Neural crest cell (in vitro differentiated cells): ENCODE results near the gene C1QTNF9B. TPM values are rescaled to one million over a fixed set of nuclear protein-coding genes. Genes with fewer than 3 reads are reported as not detected.

Experiments
- DNase-seq: peaks from one replicate; pipeline ENCODE4 v3.0.0; 2021; ENCODE audit warnings: low read depth, mixed read lengths, low spot score
- H3K27ac Mint-ChIP-seq: one replicate; pipeline ENCODE4 v1.8.0; 2021; ENCODE audit warnings: mild to moderate bottlenecking, mixed read lengths; ENCODE audit not compliant: unreplicated experiment
- H3K27me3 Mint-ChIP-seq: 2 replicates; pipeline ENCODE4 v1.8.0; 2021; ENCODE audit warnings: low read depth, mild to moderate bottlenecking, mixed read lengths
- H3K36me3 Mint-ChIP-seq: 2 replicates; pipeline ENCODE4 v1.8.0; 2021; ENCODE audit warnings: low read depth, mild to moderate bottlenecking, mixed read lengths
- H3K4me1 Mint-ChIP-seq: 2 replicates; pipeline ENCODE4 v1.8.0; 2021; ENCODE audit warnings: mixed read lengths
- H3K4me3 Mint-ChIP-seq: one replicate; pipeline ENCODE4 v1.8.0; 2021; ENCODE audit warnings: mild to moderate bottlenecking, mixed read lengths
- H3K9me3 Mint-ChIP-seq: 2 replicates; pipeline ENCODE4 v1.8.0; 2021; ENCODE audit warnings: mixed read lengths
- CTCF ChIP-seq: fragments of 200-600 bp; sonication (generic); conservative IDR thresholded peaks from 2 replicates; pipeline ENCODE4 v1.5.0; 2021; ENCODE audit warnings: antibody characterized with exemption, mild to moderate bottlenecking
- total RNA-seq: library from RNA; stranded (reverse); gene quantifications from 2 replicates; pipeline ENCODE4 v1.2.1, GENCODE V29; 2021

Gene C1QTNF9B
- total RNA-seq, 1 donor from 2014 or later: not detected

- Mint-ChIP-seq H3K36me3 (no peaks in the 10 kb centered on the region), H3K9me3 (peaks cover 2% of the 10 kb centered on the region), H3K4me1 (no peaks in the 10 kb centered on the region), H3K27ac (no peak overlapping the region), H3K27me3 (peaks cover 20% of the 10 kb centered on the region), H3K4me3 (no peak overlapping the region)
- TF ChIP-seq CTCF: no peak
- no peak for DNase-seq
Observed at GRCh38 chr13:23918208-23918607, 20.9 kb upstream of the C1QTNF9B start.

- Mint-ChIP-seq H3K4me3 (no peak overlapping the region), H3K36me3 (no peaks in the 10 kb centered on the region), H3K27ac (no peak overlapping the region), H3K9me3 (peaks cover 2% of the 10 kb centered on the region), H3K4me1 (no peaks in the 10 kb centered on the region), H3K27me3 (peaks cover 15% of the 10 kb centered on the region)
- no peak for DNase-seq
- no peak for TF ChIP-seq CTCF
Observed at GRCh38 chr13:23915308-23915707, 18.0 kb upstream of the C1QTNF9B start.

GRCh38 chr13:23912469-23912868 lies 15.2 kb upstream of the C1QTNF9B start:
- no peak for TF ChIP-seq CTCF
- no peak for DNase-seq
- H3K4me1 Mint-ChIP-seq: peaks cover 4% of the 10 kb centered on the region
- H3K36me3 Mint-ChIP-seq: no peaks in the 10 kb centered on the region
- H3K4me3 Mint-ChIP-seq: no peak overlapping the region
- peaks cover 2% of the 10 kb centered on the region for H3K9me3 Mint-ChIP-seq
- H3K27ac Mint-ChIP-seq: no peak overlapping the region
- no peaks in the 10 kb centered on the region for H3K27me3 Mint-ChIP-seq

GRCh38 chr13:23909606-23910005 lies 12.3 kb upstream of the C1QTNF9B start:
- no peaks in the 10 kb centered on the region for H3K27me3 Mint-ChIP-seq
- H3K4me1 Mint-ChIP-seq: peaks cover 4% of the 10 kb centered on the region
- TF ChIP-seq CTCF: no peak
- no peaks in the 10 kb centered on the region for H3K36me3 Mint-ChIP-seq
- no peaks in the 10 kb centered on the region for H3K9me3 Mint-ChIP-seq
- H3K4me3 Mint-ChIP-seq: no peak overlapping the region
- no peak for DNase-seq
- H3K27ac Mint-ChIP-seq: no peak overlapping the region

GRCh38 chr13:23905766-23906165 lies 8.5 kb upstream of the C1QTNF9B start:
- TF ChIP-seq CTCF: no peak
- H3K36me3 Mint-ChIP-seq: no peaks in the 10 kb centered on the region
- no peaks in the 10 kb centered on the region for H3K9me3 Mint-ChIP-seq
- H3K27ac Mint-ChIP-seq: no peak overlapping the region
- no peak for DNase-seq
- H3K4me3 Mint-ChIP-seq: no peak overlapping the region
- H3K27me3 Mint-ChIP-seq: no peaks in the 10 kb centered on the region
- peaks cover 24% of the 10 kb centered on the region for H3K4me1 Mint-ChIP-seq

- no peak overlapping the region for H3K4me3 Mint-ChIP-seq
- peaks cover 30% of the 10 kb centered on the region for H3K4me1 Mint-ChIP-seq
- TF ChIP-seq CTCF: no peak
- H3K36me3 Mint-ChIP-seq: no peaks in the 10 kb centered on the region
- no peak for DNase-seq
- H3K27ac Mint-ChIP-seq: no peak overlapping the region
- no peaks in the 10 kb centered on the region for H3K9me3 Mint-ChIP-seq
- no peaks in the 10 kb centered on the region for H3K27me3 Mint-ChIP-seq
Observed at GRCh38 chr13:23903906-23904280, 6.6 kb upstream of the C1QTNF9B start.
